Glomerular endothelial cell (primary cell): ENCODE data around the gene TTC9B. TPM values are rescaled to one million over a fixed set of nuclear protein-coding genes. Genes with fewer than 3 reads are reported as not detected.
A peak's percentile ranks its signal among the peaks of the same experiment; 100 is the strongest.
"Not testable (repeated sequence)": the region's sequence is repeated elsewhere in the genome, so short reads cannot be mapped to it uniquely, and the experiment has no call there.

ENCODE experiments used
- DNase-seq: peaks from one replicate; pipeline ENCODE4 v3.0.0-alpha.2; 2011; ENCODE audit warnings: low read depth, low spot score; ENCODE audit errors: extremely low read depth
- total RNA-seq: library from RNA; depleted of rRNA; stranded (reverse); fragments of >200 nt; gene quantifications from 2 replicates; pipeline ENCODE4 v1.2.3, GENCODE V29; 2015

TTC9B gene
- total RNA-seq, 1 donor from 2014 or later, result not detected

DNA sequence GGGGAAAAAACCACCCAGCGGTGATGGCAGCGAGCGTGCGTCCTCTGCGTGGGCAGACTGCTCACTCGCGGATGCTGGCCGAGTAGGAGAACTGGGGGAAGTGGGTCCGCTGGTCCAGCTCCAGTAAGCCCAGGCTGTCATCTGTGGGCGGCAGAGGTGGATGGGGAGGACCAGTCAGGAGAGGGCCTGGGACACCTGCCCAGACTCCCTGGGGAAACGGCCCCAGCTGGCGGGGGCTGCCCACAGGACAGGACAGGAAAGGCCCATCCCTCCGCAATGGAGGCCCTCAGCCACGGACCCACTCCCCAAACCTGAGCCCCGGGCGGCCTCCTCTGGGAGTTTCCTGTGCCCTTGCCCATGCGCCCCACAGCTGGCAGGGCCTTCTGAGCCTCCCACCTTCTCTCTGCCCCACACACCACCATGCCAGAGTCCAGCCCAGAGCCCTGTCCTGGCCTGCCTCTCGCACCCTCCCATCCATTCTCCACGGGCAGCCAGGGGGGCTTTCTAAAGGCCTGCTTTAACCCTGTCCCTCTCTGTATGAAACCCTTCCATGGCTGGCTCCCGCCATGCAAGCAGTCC lies 15.7 kb upstream of the TTC9B start:
- no peak for DNase-seq

DNA sequence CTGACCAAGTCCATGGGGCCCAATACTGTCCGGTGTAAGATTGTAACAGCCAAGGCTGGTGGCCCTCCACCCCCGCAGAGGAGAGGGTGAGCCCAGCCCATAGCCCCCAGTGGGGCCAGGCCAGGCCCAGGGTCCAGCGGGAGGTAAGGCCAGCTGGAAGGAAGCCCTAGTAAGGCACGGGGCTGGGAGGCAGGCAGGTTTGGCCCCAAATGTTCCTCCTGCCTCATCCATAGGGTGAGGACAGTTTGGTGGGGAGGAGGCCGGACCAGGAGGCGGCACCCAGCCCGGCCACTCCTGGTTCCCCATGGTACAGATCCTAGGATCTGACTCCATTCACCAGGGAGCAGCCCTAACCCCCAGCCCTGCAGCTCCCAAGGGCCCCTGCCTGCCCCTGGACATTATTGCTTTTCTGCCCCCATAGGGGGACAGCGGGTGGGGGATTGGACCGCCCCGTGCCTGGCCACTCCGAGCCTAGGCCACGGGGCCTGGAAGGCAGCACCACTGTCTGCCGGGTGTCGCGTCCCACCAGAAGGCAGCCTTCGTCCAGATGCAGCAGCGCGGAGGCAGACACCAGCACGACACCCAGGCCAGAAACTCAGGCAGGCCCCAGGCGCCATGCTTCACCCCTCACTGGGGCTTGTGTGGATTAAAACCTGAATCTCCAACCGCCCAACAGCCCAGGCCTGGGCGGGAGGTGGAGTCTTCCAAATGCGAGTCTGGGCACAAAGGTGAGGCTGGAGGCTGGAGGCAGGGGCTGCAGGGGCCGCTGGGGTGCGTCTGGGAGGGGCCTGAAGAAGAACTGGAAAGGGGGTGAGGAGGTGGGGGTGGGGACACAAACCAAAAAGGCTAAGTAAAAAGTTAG lies 15.0 kb upstream of the TTC9B start:
- no peak for DNase-seq

DNA sequence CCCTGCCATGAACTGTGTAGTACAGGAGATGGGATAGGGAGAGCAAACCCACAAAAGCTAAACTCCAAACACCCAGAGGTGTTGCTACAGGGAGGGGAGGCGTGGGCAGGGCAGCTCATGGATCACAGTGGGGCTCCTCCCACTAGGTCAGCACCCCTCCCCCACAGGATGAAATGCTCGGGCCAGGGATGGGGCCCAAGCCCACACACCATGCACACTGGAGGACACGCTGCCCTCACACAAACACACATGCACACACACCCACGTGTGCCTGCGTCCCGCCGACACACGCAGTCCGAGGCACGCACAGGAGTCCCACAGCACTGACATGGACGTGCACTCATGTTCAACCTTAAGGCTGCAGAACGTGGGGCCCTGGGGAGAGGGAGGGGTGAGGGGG lies 14.3 kb upstream of the TTC9B start:
- DNase-seq, result no peak

DNA sequence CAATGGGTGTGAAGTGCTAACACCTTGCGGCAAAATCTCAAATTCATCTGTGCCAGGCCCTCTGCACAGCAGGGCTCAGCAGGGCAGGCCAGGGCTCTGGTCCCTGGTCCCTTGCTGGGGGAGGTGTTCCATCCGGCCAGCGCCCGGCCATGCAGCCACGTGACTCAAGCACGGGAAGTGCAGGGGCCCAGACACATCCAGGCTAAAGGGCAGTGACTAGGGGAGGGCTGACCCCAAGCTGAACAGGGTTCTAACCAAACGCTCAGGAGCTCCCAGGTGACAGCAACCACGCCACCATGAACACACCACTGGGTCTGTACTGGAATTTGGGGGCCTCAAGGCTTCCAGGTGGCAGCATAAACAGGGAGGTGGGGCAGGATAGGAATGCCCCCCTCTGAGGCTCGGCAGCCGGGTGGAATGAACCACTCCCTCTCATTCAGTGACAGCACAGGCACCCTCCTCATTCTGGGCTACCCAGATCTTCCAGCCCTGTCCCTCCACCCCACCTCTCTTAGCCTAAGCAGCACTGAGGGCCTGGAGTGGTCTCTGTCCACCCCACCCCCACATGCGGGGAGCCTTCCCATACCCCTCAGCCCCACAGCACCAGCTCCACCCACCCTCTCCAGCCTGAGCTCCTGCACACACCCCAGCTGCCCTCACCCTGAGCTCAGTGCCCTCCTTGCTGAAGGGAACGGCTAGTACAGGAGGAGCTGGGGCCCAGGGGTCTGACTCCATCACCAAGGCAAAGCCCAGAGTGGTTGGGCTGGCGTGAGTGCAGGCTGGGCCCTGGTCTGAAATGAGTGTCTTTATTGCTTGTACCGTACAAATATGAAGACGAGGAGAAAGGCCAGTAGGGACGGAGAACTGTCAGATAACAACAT lies 13.6 kb upstream of the TTC9B start:
- no peak for DNase-seq

DNA sequence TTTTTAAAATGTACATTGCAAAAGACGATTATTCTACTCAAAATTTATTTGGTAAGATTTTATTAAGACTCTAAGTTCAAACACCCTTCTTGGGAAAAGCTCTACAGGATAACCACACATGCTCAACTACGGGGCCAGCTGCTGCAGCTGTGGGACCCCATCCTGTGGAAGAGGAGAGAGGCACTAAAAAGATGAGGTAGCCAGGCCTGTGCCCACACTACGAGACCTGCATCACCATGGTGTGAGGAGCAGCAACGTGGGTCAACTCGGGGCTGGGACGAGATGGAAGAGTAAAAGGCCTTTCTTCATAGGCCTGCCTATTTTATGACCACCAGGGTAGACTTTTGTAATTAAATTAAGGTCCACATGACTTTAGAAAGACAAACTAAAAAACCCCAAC lies 12.9 kb upstream of the TTC9B start:
- no peak for DNase-seq

DNA sequence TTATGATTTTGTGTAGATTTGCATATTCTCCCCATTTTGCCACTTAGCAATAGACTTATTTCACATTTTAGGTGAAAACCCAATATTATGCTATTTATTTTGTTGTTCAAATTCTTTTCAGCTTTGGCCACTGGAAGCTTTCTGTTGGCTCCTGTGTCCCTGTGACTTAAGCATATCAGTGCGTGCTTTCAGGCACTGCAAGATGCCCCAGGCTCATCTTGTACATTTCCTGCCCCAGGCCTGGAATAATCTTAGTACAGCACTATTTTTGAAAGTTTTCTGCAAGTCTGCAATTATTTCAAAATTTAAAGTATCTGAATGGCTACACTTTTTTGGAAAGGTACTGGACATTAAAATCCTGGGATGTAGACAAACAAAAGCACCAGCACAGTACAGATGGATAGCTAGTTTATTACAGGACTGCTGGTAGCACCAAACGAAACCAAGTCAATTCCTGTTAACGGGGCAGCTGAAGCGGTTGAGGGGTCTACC lies 11.8 kb upstream of the TTC9B start:
- no peak for DNase-seq

- DNase-seq, result no peak
Observed at GRCh38 chr19:40229484-40229883, 11.3 kb upstream of the TTC9B start.

DNA sequence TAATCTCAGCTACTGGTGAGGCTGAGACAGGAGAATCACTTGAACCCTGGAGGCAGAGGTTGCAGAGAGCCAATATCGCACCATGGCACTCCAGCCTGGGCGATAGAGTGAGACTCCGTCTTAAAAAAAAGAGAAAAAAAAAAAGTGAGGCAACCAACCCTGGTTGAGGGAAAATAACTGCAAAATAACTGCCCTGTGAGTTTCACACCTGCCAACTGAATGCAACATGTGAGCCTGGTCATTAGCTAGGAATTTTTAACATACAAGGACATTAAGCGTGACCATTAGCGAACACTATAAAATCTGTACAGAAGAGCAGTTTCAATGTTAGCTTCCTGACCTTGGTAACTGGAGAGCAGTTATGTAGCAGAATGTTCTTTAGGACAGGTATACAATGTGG lies 10.7 kb upstream of the TTC9B start:
- DNase-seq, result no peak

- no peak for DNase-seq
Observed at GRCh38 chr19:40228346-40228745, 10.2 kb upstream of the TTC9B start.

- no peak for DNase-seq
Observed at GRCh38 chr19:40225440-40226305, 7.5 kb upstream of the TTC9B start.

DNA sequence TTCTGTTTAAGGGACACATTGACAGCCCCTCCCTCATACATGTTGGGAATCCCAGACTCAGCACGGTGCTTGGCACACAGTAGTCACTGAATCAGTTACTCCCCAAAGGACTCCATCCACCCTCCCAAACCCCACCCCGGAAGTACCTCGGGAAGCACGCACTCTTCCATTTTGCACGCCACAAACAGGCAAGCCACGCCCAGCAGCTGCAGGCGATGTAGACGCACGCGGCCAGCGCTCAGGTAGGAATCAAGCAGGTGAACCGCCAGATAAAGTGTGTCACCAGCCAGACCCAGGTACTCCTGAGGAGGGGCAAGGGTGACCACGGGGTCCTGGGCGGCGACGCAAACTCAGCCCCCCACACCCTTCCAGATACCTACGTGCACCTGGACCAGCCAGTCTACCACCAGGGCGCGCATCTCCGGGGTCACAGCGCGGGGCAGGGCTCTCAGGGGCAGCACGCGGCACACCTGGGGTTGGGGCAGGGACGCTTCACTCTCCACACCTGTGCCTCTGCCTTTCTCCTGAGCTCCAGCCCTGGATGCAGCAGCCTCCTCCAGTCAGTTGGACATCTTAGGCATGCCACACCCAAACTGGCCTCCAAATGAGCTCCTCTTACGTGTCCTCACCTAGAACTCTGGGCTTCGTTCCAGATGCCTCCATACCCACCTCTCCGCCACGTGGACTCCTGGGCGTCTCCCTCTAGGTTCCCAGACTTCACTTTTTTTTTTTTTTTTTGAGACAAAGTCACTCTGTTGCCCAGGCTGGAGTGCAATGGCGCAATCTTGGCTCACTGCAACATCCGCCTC lies 6.4 kb upstream of the TTC9B start:
- DNase-seq, result no peak

GRCh38 chr19:40223135-40223822 lies 5.1 kb upstream of the TTC9B start:
- no peak for DNase-seq

DNA sequence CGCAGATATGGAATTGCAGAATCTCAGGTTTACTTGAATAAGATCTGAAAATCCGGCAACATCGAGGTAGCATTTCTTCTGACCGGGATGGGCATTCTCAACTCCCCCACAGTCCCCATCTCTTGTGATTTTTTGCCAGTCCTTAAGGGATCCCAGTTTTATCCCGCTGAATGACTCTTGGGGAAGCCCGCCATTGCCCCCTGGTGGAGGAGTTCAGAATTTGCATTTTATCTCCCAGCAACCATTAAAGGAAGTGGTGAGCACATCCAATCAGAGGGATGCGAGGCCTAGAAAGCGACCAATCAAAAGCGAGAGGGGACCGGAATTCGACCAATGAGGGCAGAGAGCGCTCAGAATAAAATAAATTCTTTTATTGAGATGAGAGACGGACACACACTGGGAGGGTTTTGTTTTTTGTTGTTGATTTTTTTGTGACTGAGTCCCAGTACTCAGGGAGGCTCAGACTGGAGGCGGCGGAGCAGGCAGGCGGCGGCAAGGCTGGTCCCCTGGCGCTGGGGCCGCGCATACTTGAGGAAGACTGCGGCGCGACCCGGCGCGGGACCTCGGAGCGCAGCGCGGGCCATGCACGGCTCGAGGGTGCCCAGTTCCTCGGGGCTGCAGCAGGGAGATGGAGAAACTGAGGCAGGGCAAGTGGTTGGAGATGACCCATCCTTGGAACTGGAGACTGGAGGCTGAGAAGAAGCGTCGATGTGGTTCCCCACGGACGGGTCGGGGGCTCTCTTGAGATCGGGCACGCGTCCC lies 3.9 kb upstream of the TTC9B start:
- DNase-seq, result peak; percentile 84

DNA sequence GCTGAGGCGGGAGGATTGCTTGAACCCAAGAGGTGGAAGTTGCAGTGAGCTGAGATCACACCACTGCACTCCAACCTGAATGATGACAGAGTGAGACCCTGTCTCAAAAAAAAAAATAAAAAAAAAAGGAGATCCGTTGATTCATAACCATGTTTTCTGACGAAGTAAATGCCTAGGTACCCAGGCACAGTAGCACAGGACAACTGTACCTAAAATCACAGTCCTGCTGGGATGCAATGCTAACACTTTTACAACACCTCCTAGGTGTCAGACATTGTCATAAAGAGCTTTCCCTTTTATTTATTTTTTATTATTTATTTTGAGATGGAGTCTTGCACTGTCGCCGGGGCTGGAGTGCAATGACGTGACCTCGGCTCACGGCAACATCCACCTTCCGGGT lies 2.5 kb upstream of the TTC9B start:
- DNase-seq, result no peak

DNA sequence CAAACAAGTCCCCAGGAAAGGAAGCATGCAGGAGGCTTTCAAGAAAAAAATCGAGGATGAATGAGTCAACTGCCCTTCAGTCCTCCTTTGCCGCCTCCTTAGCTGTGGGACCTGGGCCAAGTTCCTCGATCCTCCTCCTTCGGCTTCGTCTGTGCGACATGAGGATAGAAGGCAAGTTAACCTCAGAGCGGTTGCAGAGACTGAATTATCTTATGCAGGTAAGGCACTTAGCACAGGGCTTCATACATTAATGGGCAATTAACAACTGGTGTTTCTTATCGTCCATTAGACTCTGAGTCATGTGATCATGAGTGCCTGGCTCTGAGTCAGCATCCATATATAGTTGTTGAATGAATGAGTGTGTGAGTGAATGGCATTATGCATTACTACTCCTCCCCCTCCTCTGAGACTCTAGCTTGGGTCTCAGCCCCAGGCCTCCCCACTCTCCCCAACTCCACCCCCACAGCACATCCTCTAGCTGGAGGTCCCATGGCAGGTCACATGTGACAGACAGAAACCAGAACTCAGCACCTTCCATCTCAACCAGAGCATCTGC lies 1.6 kb upstream of the TTC9B start:
- peak; percentile 39 for DNase-seq

DNA sequence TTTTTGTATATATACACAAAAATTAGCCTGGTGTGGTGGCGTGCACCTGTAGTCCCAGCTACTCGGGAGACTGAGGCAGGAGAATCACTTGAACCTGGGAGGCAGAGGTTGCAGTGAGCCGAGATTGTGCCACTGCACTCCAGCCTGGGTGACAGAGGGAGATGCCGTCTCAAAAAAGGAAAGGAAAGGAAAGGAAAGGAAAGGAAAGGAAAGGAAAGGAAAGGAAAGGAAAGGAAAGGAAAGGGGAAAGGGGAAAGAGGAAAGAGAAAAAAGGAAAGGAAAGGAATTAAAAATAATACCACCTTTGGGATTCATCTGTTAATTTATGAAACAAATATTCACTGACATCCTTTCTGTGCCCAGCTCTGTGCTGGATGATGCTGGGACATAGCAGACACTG lies 845 bp upstream of the TTC9B start:
- not testable (repeated sequence) for DNase-seq

GRCh38 chr19:40217027-40217810 lies 965 bp downstream of the TTC9B start:
- no peak for DNase-seq
